HG03354 (cell line): Measurements from ENCODE around the gene MAML2.

Source experiments
- ATAC-seq: cut with Tn5 transposase; IDR thresholded peaks from one replicate; pipeline ENCODE4 v1.9.1; 2021; ENCODE audit warnings: mild to moderate bottlenecking; ENCODE audit not compliant: unreplicated experiment, poor library complexity, severe bottlenecking

The MAML2 gene

GRCh38 chr11:96340555-96340885, 2.5 kb downstream of the MAML2 start:
- ATAC-seq: no peak

DNA sequence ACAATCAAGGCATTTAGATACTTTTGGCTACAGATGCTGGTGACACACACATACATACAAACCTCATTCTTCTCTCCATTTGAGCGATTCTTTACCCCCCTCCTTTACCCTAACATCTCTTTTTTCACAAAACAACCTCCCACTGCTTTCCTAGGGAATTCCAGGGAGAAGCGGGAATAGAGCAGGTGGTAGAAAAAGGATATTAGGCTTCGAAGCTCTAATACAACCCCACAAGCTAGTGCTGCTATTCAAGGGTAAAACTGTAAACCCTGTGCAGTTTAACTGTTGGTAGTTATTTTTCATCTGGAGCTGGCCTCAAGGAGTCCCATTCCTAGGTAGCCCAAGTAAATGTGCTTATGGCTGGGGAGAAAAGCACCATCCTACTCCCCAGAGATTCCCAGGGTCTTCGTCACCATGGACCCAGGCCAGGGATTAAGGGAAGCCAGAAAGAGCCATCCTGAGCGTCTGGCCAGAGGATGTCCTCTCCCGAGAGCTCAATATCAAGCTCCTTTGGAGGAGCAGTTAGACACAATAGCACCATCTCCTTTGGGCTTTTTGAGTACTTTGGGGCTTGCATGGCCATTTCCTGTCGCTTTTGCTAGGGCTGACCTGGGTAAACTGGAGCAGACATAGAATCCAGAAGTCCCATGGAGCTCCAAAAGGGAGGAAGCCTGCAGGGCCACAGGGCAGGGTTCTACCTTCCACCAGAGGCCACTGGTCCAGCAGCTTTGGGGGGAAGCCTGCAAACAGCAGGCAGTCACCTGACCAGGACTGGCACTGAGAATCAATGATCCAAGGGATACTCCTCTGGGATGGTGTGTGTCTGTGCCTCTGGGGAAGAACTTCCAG, 3.1 kb downstream of the MAML2 start:
- no peak for ATAC-seq

DNA sequence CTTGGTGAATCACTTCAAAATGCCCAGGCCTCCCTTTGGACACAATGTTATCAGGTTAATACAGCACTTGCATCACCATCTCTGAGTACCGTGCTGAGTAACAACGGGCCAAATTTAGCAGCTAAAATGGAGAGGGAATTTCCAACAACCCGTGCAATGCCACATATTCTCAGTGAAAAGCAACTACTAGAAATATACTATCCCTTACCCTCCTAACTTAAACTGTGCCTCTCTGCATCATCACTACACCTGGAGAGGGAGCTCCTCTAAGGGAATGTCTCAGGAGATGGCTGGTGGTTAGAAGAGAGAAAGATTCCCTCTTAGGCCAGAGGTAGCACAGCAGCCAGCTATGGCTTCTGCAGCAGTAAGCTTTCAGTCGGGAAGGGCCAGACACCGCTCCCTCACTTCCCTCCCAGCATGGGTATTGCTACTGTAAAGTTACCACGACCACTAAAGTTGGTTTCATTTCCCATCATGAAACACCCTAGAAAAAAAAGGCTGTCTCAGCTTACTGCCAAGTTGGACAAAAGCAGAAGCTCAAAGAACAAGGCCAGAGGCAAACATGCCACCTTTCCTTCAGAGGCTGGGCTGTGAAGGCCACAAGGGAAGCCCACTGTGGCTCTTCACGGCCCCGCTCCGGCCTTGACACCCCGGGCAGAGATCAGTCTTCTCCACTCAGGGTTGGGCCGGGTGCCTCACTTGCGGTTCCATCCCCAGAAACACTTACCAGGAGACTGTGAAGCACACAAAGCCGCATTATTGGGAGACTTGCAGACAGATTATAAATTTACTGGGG, 3.9 kb downstream of the MAML2 start:
- ATAC-seq: peak; percentile 45

DNA sequence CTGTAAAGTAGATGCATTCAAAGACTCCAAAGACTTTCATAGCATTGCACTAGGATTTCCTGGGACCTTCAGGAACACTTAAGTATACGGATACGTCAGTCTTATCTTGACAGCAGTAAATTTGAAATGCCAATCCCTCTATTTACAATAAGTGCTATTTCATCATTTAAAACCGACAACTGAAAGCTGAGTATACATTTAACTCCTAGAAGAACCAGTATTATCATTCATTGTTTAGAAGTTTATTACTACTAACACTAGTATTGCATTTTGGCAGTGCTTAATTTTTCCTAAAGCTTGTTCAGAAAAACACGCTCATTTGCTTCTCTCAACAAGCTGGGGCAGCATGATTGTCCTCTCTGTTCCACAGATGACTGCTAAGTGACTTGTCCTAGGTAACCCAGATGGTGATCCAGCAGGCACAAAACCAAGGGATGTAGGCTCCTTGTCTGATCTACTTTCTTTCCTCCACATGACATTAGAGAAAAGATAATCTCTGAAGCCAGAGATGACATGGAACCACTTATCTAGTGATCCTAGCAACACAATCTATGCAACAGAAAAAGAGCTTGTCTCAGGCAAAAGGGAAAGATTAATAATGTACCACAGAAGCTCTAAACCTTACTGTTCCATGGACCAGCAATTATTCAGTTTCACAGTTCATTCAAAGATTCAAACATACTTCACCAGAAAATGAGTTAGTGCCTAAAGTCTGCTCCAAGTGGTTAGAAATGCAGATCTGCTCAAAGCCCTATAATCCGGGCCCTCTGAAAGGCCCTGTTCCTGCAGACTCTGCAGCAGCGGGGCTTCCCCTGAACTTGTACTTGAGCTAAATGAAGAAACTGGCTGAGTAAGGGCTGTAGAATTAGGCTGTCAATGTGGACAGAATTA, 5.2 kb downstream of the MAML2 start:
- ATAC-seq: peak; percentile 25

DNA sequence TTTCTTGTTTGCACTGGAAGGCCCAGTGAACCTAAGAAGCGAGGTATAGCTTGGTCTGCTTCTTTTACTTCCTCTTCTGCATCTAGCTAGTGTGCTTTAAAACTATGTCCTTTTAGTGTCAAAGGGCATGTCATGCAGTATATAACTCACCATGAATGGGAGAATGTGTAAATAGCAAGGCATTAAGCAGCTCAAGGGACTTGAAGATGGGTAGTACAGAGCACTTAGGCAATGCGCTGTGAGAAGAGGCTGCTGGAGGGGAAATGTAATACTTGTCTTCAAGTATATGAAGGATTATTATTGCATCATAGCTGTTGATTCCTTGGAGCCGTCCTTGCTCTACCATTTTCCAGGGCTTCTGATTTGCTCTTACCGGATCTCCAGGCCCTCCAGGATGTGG, 7.6 kb downstream of the MAML2 start:
- no peak for ATAC-seq

DNA sequence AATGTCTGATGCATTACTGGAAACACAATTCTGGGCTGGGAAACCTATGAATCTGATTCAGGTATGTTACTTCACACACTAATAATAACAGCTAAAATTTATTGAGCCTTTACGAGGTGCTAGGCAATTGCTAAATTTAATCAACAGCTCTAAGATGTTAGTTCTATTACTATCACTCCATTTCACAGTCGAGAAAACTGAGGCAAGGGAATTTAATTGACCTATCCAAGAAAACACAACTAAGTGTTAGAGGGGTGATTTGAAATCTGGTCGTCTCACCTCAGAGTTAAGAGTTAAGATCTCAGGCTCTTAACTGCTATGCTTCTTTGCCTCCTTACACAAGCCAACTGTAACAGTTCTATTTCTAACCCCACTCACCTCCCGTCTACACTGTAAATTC, 8.8 kb downstream of the MAML2 start:
- no peak for ATAC-seq

DNA sequence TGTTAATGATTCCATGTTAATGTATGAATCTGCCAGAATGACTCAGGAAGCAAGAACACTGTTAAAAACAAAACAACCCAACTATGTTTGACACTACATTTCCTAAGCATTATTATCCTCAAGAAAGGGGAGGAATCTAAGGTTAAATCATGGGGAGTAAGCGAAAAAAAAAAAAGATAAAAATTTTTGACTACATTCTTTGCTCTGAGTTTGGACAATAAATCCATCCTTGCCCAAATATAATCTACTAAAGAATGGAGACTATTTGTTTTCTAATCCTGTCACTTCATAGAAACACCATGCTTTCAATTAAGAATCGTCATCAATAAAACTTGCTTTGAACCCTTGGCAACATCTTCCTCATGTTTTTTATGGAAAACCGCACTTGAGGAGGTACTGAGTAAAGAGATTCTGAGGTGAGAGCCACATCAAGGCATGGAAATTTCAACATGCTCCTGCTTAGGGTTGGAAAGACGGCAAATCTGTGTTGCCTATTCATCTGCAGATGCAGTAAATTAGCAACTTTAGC, 9.7 kb downstream of the MAML2 start:
- ATAC-seq: no peak

GRCh38 chr11:96332126-96332771, 10.7 kb downstream of the MAML2 start:
- ATAC-seq: no peak

- ATAC-seq: no peak
Observed at GRCh38 chr11:96331699-96332116, 11.3 kb downstream of the MAML2 start.

- no peak for ATAC-seq
Observed at GRCh38 chr11:96330511-96330859, 12.5 kb downstream of the MAML2 start.

- ATAC-seq: no peak
Observed at GRCh38 chr11:96329855-96330510, 13.0 kb downstream of the MAML2 start.

DNA sequence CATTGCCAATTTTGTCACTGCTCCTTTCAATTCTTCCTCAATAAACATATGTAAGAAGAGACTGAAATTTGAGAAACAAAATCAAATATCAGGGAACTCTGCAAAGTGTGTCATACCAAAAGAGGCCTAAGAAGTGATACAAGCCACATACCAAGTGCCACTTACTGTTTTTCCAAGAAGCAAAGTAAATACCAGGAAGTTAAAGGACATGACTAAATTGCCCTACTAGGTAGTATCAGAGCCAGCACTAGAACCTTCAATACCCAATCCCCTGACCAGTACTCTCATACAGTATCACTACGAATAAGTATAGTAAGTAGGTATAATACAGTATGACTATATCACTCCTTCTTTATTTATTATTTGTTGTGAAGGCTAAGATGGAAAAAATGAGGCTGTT, 13.6 kb downstream of the MAML2 start:
- ATAC-seq: no peak

DNA sequence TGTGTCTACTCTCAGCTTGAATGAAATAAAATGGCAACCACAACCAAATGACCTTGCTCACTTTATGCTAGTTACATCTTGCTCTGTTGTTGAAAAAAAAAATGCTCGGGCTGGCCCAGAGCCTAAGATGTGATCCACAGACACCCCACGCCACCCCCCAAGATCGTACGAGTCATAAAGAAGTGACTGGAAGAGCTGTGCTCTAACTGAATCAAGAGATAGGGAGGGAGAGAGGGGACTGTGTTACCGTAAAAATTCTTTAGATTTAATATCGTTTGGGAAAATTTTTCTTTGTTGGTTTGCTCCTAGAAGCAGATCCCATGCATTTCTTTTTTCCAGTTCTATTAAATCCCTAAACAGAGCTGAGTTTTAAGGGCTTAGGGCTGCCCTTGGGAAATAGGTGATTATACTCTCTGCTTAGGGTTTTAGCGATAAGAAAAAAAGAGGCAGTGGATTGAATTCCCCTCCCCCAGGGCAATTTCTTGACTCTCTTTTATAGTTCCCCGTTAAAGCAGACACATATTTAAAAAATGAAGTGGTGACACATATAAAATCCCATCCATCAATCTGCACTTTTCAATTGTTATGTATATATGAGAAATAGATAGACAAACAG, 14.5 kb downstream of the MAML2 start:
- ATAC-seq: no peak

- ATAC-seq: no peak
Observed at GRCh38 chr11:96326959-96327358, 16.0 kb downstream of the MAML2 start.

DNA sequence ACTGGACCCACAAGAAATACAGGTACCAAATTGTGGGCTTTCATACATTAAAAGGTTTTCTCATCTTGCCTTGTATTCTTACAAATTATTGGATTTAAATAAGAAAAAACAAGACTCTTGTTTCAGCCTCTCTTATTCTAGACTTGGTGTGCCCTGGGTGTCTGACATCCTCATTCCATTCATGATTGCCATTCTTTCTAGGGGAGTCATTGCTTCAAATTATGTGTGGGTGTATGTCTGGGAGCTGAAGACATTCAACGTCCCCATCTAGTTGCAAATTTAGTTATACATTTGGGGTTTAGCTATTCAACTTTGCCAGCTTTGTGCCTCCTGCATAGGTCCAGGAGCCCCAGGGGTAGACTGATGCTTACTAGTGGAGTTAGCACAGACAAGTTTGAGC, 18.1 kb downstream of the MAML2 start:
- ATAC-seq: no peak

- no peak for ATAC-seq
Observed at GRCh38 chr11:96323642-96323985, 19.4 kb downstream of the MAML2 start.

- ATAC-seq: no peak
Observed at GRCh38 chr11:96322775-96323641, 20.0 kb downstream of the MAML2 start.

DNA sequence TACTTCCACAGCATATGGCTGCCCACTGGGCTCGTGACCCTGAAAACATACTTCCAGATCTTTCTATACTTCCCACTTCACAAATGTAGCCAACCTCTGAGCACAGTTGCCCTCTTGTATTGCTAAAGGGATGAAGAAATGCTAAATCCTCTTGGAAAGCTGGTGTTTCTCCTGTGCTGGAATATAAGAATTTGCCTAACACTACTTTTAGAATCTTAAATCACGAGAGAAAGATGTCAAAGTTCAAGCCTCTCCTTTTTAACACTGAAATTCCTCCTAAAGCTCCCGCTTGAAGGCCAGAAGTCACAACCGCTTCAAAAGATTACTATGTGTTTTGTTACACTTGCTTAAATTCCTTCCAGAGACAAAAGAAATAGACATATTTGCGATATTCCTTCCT, 21.9 kb downstream of the MAML2 start:
- no peak for ATAC-seq
